HepG2 (cell line): ENCODE measurements around the gene TTLL12. TPM values are rescaled to one million over a fixed set of nuclear protein-coding genes. Genes with fewer than 3 reads are reported as not detected.

Source experiments
- ATAC-seq: fragments of 200-7000 bp; cut with Tn5 transposase; 3 replicates; pipeline ENCODE4 v1.9.1; 2020; ENCODE audit warnings: mild to moderate bottlenecking, moderate library complexity
- BruUV-seq: library from RNA; stranded (reverse); fragments of 400-500 nt; replicated peaks from 2 replicates; lab custom pipeline; 2021; lab: Mats Ljungman, UMichigan
- CTCF ChIA-PET: fragments of 300-600 bp; formaldehyde crosslinking; extraction: SDS; loops from one replicate; lab custom pipeline; 2021; ENCODE audit warnings: low total read pairs, inconsistent platforms, low intra/inter-chr PET ratio; lab: Yijun Ruan, JAX
- POLR2A ChIA-PET: fragments of 350-600 bp; sonication (Branson Sonifier 250); formaldehyde crosslinking; loops from one replicate; lab custom pipeline; 2020; ENCODE audit warnings: antibody characterized with exemption, inconsistent platforms; lab: Yijun Ruan, JAX
- DNase-seq: peaks from one replicate; pipeline ENCODE4 v3.0.0-alpha.2; 2015; ENCODE audit warnings: low spot score
- FAIRE-seq: peaks from 3 replicates; lab custom pipeline; 2011; peaks lifted over from hg19 to GRCh38; lab: Jason Lieb, UNC
- H2AFZ ChIP-seq: one replicate; pipeline ENCODE4 v1.6.1; 2011; ENCODE audit warnings: low read length, inconsistent platforms
- H3K27ac ChIP-seq: fragments of 300-600 bp; 3 replicates; pipeline ENCODE4 v1.8.0; 2011; ENCODE audit warnings: mixed run types, mild to moderate bottlenecking, mixed read lengths, low read length, inconsistent platforms; ENCODE audit not compliant: insufficient read depth; ENCODE audit errors: extremely low read length
- H3K27me3 ChIP-seq, 2 experiments: fragments of 200-600 bp in 1 of 2; 2 replicates in 1 of 2; 3 replicates in 1 of 2; pipeline versions ENCODE4 v1.6.0 to v1.8.0; 2011; ENCODE audit warnings: low read length in 2 of 2, mild to moderate bottlenecking in 2 of 2, moderate library complexity in 2 of 2, inconsistent platforms in 1 of 2; ENCODE audit not compliant: insufficient read depth in 2 of 2, control insufficient read depth in 1 of 2
- H3K36me3 ChIP-seq, 2 experiments: fragments of 200-600 bp in 1 of 2; replicated peaks in 1 of 2; 2 replicates in 1 of 2; 3 replicates in 1 of 2; pipeline versions ENCODE4 v1.5.1 to v1.8.0; 2011; ENCODE audit warnings: low read length in 2 of 2, inconsistent platforms in 1 of 2; ENCODE audit not compliant: insufficient read depth in 2 of 2, control insufficient read depth in 1 of 2
- H3K4me1 ChIP-seq: 2 replicates; pipeline ENCODE4 v1.5.1; 2012; ENCODE audit warnings: low read length, inconsistent platforms; ENCODE audit not compliant: insufficient read depth
- H3K4me2 ChIP-seq: 2 replicates; pipeline ENCODE4 v1.6.0; 2011; ENCODE audit warnings: low read depth, low read length, inconsistent platforms
- H3K4me3 ChIP-seq, 3 experiments: fragments of 200-600 bp in 1 of 3; sonication (generic), shearing (Covaris generic) in 1 of 3; replicated peaks in 1 of 3; 2 replicates each; pipeline ENCODE4 v1.5.1; 2011 to 2016; ENCODE audit warnings: low read length in 3 of 3, inconsistent platforms in 2 of 3, low read depth in 2 of 3, mild to moderate bottlenecking in 2 of 3, control low read depth in 1 of 3, mixed read lengths in 1 of 3; ENCODE audit not compliant: insufficient read depth in 1 of 3
- H3K79me2 ChIP-seq: one replicate; pipeline ENCODE4 v1.6.1; 2011; ENCODE audit warnings: low read length, inconsistent platforms; ENCODE audit not compliant: insufficient read depth
- H3K9ac ChIP-seq: 2 replicates; pipeline ENCODE4 v1.6.0; 2011; ENCODE audit warnings: mild to moderate bottlenecking, low read depth, low read length, inconsistent platforms; ENCODE audit not compliant: insufficient read depth
- H3K9me3 ChIP-seq: 2 replicates; pipeline ENCODE4 v1.5.1; 2012; ENCODE audit warnings: mild to moderate bottlenecking, low read length
- H4K20me1 ChIP-seq: 2 replicates; pipeline ENCODE4 v1.6.0; 2011; ENCODE audit warnings: inconsistent platforms, mild to moderate bottlenecking, low read length, moderate library complexity; ENCODE audit not compliant: insufficient read depth
- DR1 ChIP-seq: sonication (generic); formaldehyde crosslinking; IDR thresholded peaks from 2 replicates; pipeline ENCODE4 v1.8.0; 2021; ENCODE audit warnings: mild to moderate bottlenecking, missing genetic modification reagents, inconsistent platforms
- GATA4 ChIP-seq: sonication (generic); IDR thresholded peaks from 2 replicates; pipeline ENCODE4 v1.6.1; 2016; ENCODE audit warnings: antibody characterized with exemption, low read depth, borderline replicate concordance
- KDM2A ChIP-seq: sonication (generic); formaldehyde crosslinking; IDR thresholded peaks from 2 replicates; pipeline ENCODE4 v1.4.0; 2020; ENCODE audit warnings: low read depth, missing genetic modification reagents, borderline replicate concordance
- TEF ChIP-seq: sonication (generic); formaldehyde crosslinking; IDR thresholded peaks from 2 replicates; pipeline ENCODE4 v1.5.0; 2020; ENCODE audit warnings: missing genetic modification reagents
- TFDP1 ChIP-seq: IDR thresholded peaks from 2 replicates; pipeline ENCODE4 v1.6.1; 2016; ENCODE audit warnings: missing compliant biosample characterization, missing genetic modification reagents, borderline replicate concordance
- TFDP2 ChIP-seq: sonication (generic); formaldehyde crosslinking; IDR thresholded peaks from 2 replicates; pipeline ENCODE4 v1.4.0; 2020; ENCODE audit warnings: missing genetic modification reagents
- ZFP62 ChIP-seq: sonication (generic); formaldehyde crosslinking; IDR thresholded peaks from 2 replicates; pipeline ENCODE4 v1.4.0; 2020; ENCODE audit warnings: missing genetic modification reagents
- ZGPAT ChIP-seq: IDR thresholded peaks from 2 replicates; pipeline ENCODE4 v1.6.1; 2016; ENCODE audit warnings: mild to moderate bottlenecking
- ZKSCAN5 ChIP-seq: sonication (generic); formaldehyde crosslinking; IDR thresholded peaks from 2 replicates; pipeline ENCODE4 v1.5.1; 2020; ENCODE audit warnings: mild to moderate bottlenecking, missing genetic modification reagents
- ZNF362 ChIP-seq: sonication (generic); formaldehyde crosslinking; IDR thresholded peaks from 2 replicates; pipeline ENCODE4 v1.4.0; 2020; ENCODE audit warnings: missing genetic modification reagents, mild to moderate bottlenecking, borderline replicate concordance
- ZNF816 ChIP-seq: sonication (generic); formaldehyde crosslinking; IDR thresholded peaks from 2 replicates; pipeline ENCODE4 v1.8.0; 2022; ENCODE audit warnings: missing genetic modification reagents, mild to moderate bottlenecking, borderline replicate concordance
- WGBS: methylation state at CpG from one replicate; pipeline ENCODE4 v1.1.6; 2017; ENCODE audit warnings: low lambda C conversion rate; 5-methylcytosine and 5-hydroxymethylcytosine counted together
- in situ Hi-C: cut with HindIII; loops from 2 replicates; pipeline ENCODE4 v1.10.0; 2017; ENCODE audit warnings: low pct_unique_long_range_greater_than_20kb; ENCODE audit not compliant: extremely low pct_ligation_motif_present
- intact Hi-C: fragments of 100-400 bp; cut with micrococcal nuclease; formaldehyde crosslinking; loops from one replicate; pipeline ENCODE4 v1.10.0; 2022; ENCODE audit not compliant: unreplicated experiment
- polyA plus RNA-seq, 8 experiments: library from polyadenylated mRNA; depleted of rRNA in 3 of 8; stranded (reverse) in 7 of 8; unstranded in 1 of 8; fragments of >200 nt; fragmentation: Illumina TruSeq in 4 of 8; extraction: Trizol in 4 of 8; gene quantifications; 2 replicates each; pipeline versions ENCODE4 v1.2.1 to v1.2.3, GENCODE V29; 2011 to 2016; ENCODE audit warnings: low read depth in 4 of 8, missing spikeins in 1 of 8, mixed read lengths in 1 of 8; ENCODE audit not compliant: insufficient read depth in 1 of 8
- total RNA-seq, 5 experiments: library from RNA; depleted of rRNA; stranded (reverse); fragments of >200 nt; fragmentation: Illumina TruSeq; extraction: Trizol; gene quantifications; 2 replicates each; pipeline ENCODE4 v1.2.3, GENCODE V29; 2016; ENCODE audit warnings: low read depth in 1 of 5

The TTLL12 gene
- total and polyA plus RNA-seq, 2 of the 13 experiments (the other 11 are each of a cell fraction or from before 2014, with no cell fraction given) = 11.9 to 38.1 TPM

- no peak; the same call in 2 of the 3 replicates for ATAC-seq
- ChIA-PET CTCF (no interaction called here), POLR2A (no interaction called here)
- 47% methylated on average over 16 of the region's 16 CpGs for WGBS
- no peak overlapping the region for H3K27ac ChIP-seq
- H4K20me1 ChIP-seq = no peaks in the 10 kb centered on the region
- TF ChIP-seq TFDP2 (no peak), KDM2A (CRISPR knock-in tag) (peak; percentile 34; the same call in 1 of the 2 replicates)
- intact Hi-C loops (no loop called here), in situ Hi-C loops (no loop called here)
- H2AFZ ChIP-seq = no peak overlapping the region
- H3K4me2 ChIP-seq = no peak overlapping the region
- H3K36me3 ChIP-seq = peaks cover under 1 to 4% of the 10 kb centered on the region in 2 experiments; a peak in 3 of 5 replicates
- no peak for FAIRE-seq
- H3K9me3 ChIP-seq = no peaks in the 10 kb centered on the region
- peaks cover 5 to 13% of the 10 kb centered on the region in 2 experiments; a peak in 4 of 5 replicates for H3K27me3 ChIP-seq
- H3K9ac ChIP-seq = no peak overlapping the region
- 0 out of 2 replicates have a peak, but pooled peaks cover 8% of the 10 kb centered on the region for H3K4me1 ChIP-seq
- no peak overlapping the region for H3K4me3 ChIP-seq
- H3K79me2 ChIP-seq = no peaks in the 10 kb centered on the region
- BruUV-seq = no TSS peak
- DNase-seq = no peak
Observed at GRCh38 chr22:43164636-43165035, 22.3 kb downstream of the TTLL12 start.

GRCh38 chr22:43163241-43163795 is 23.6 kb downstream of the TTLL12 start:
- Histone ChIP-seq H3K79me2 (no peaks in the 10 kb centered on the region), H3K4me2 (peak overlapping the region; percentile 19; the same call in 1 of the 2 replicates), H3K9me3 (no peaks in the 10 kb centered on the region), H3K27me3 (peaks cover 8 to 13% of the 10 kb centered on the region in 2 experiments; a peak in 4 of 5 replicates), H3K27ac (no peak overlapping the region), H4K20me1 (no peaks in the 10 kb centered on the region), H3K4me1 (peaks cover 15% of the 10 kb centered on the region), H2AFZ (no peak overlapping the region), H3K36me3 (peaks cover 0 to 4% of the 10 kb centered on the region in 2 experiments; a peak in 1 of 5 replicates), H3K9ac (no peak overlapping the region), H3K4me3 (no peak overlapping the region)
- ATAC-seq (peak; percentile 16), DNase-seq (no peak), FAIRE-seq (no peak)
- intact Hi-C loops = no loop called here
- POLR2A ChIA-PET = no interaction called here
- CTCF ChIA-PET = no interaction called here
- in situ Hi-C loops = no loop called here
- no TSS peak for BruUV-seq
- WGBS = 21% methylated on average over 3 of the region's 18 CpGs
- no peak for TF ChIP-seq ZNF816 (CRISPR knock-in tag)
- TF ChIP-seq ZKSCAN5 = no peak
- no peak for TF ChIP-seq TFDP1 (CRISPR knock-in tag)
- no peak for TF ChIP-seq TEF
- TF ChIP-seq ZNF362 = no peak
- no peak for TF ChIP-seq DR1 (CRISPR knock-in tag)
- no peak for TF ChIP-seq ZFP62 (CRISPR knock-in tag)
- no peak for TF ChIP-seq GATA4
- no peak for TF ChIP-seq ZGPAT (CRISPR knock-in tag)
